HAP-1 (cell line): ENCODE measurements around the gene SHD.
A peak's percentile ranks its signal among the peaks of the same experiment; 100 is the strongest.

Experiments used
- DNase-seq, 2 experiments: peaks; one replicate each; pipeline ENCODE4 v3.0.0-alpha.2; 2016 to 2020; ENCODE audit warnings: low spot score in 2 of 2
- H3K27me3 ChIP-seq: fragments of 250-450 bp; sonication (Bioruptor Pico); 2 replicates; pipeline ENCODE4 v1.5.1; 2020; ENCODE audit warnings: low read depth, mild to moderate bottlenecking, moderate library complexity
- H3K36me3 ChIP-seq: fragments of 250-450 bp; sonication (Bioruptor Pico); replicated peaks from 2 replicates; pipeline ENCODE4 v1.5.1; 2020; ENCODE audit warnings: mild to moderate bottlenecking
- H3K4me1 ChIP-seq: fragments of 250-450 bp; sonication (Bioruptor Pico); 2 replicates; pipeline ENCODE4 v1.5.1; 2020; ENCODE audit warnings: mild to moderate bottlenecking
- H3K4me3 ChIP-seq: fragments of 250-450 bp; sonication (Bioruptor Pico); 2 replicates; pipeline ENCODE4 v1.5.1; 2020; ENCODE audit warnings: mild to moderate bottlenecking, moderate library complexity
- H3K9me3 ChIP-seq: fragments of 250-450 bp; sonication (Bioruptor Pico); 2 replicates; pipeline ENCODE4 v1.5.1; 2020; ENCODE audit warnings: mild to moderate bottlenecking, moderate library complexity
- in situ Hi-C: fragments of 300-500 bp; cut with MboI; formaldehyde crosslinking; loops from 3 replicates; pipeline ENCODE4 v1.14.3; 2020; ENCODE audit warnings: low sequenced_read_pairs, inconsistent platforms, mixed read lengths

SHD gene

DNA sequence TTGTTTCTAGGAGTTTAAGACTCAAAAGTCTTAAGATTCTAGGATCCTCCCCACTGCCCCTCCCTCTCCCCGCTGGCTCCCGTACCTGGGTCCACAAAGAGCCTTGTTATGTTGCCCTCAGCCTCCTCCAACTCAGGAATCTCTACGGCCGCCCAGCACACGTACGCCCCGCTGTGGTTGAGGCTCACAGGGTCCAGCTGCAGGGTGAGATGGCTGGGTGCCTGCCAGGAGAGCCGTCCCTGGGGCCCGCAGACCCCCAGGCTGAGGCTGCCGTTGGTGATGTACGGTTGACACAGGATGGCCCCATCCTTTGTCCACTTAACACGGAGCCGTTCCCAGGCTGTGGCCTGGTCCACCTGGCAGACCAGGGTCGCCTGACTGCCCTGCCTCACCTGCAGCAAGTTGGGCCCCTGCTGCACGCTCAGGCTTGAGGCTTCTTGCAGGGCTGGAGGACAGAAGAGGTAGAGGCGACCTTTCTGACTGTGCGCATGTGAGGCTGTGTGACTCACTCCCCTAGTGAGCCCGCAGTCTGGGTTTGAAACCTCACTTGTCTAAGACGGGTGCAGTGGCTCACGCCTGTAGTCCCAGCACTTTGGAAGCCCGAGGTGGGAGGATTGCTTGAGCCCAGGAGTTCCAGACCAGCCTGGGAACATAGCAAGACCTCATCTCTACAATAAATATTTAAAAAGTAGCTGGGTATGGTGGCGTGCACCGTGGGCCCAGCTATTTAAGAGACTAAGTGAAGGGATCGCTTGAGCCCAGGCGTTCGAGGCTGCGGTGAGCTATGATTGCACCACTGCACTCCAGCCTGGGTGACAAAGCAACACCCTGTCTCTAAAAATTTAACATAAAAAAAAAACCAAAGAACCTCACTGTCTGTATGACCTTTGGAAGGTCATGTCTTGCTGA, 19.1 kb downstream of the SHD start:
- no peak for DNase-seq
- Histone ChIP-seq H3K9me3 (no peaks in the 10 kb centered on the region), H3K27me3 (no peaks in the 10 kb centered on the region), H3K36me3 (no peaks in the 10 kb centered on the region), H3K4me3 (no peak overlapping the region), H3K4me1 (no peaks in the 10 kb centered on the region)
- in situ Hi-C loops: no loop called here

DNA sequence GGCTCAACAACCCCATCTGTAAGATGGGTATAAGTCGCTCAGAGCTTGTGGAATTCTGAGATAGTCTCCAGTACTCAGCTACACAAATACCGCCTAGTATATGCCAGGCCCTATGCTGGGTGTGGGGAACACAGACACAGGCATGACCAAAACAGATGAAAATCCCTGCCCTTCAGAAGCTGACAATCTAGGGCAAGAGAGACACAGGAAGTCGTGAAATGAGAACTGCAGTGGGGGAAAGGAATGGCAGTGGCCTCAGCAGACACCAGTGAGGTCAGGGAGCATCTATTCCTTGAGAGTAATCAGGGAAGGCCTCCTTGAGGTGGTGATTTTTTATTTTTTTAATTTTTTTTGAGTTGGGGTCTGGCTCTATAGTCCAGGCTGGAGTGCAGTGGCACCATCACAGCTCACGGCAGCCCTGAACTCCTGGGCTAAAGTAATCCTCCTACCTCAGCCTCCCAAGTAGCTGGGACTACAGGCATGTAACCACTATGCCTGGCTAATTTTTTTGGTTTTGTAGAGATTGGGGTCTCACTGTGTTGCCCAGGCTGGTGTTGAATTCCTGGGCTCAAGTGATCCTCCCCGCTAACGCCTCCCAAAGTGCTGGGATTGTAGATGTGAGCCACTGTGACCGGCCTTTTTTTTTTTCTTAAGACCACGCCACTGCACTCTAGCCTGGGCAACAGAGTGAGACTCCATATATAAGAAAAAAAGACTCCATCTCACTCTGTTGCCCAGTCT, 19.9 kb downstream of the SHD start:
- Histone ChIP-seq H3K27me3 (no peaks in the 10 kb centered on the region), H3K36me3 (no peaks in the 10 kb centered on the region), H3K4me3 (no peak overlapping the region), H3K4me1 (no peaks in the 10 kb centered on the region), H3K9me3 (no peaks in the 10 kb centered on the region)
- in situ Hi-C loops: no loop called here
- DNase-seq: no peak

DNA sequence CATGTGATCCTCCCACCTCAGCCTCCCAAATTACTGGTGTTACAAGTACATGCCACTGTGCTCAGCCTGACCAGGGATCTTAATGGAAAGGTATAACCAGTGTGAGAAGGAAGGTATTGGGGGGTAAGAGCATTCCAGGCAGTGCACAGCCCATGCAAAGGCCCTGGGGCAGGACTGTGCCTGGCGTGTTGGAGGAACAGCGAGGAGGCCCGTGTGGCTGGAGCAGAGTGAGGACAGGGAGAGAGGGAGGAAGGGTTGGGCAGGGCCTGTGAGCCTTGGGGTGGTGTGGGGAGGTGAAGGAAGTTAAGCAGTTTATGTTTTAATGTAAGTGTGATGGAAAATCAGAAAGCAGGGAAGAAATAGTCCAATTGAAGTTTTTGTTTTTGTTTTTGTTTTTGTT, 21.5 kb downstream of the SHD start:
- no peak overlapping the region for H3K4me3 ChIP-seq
- in situ Hi-C loops: no loop called here

DNA sequence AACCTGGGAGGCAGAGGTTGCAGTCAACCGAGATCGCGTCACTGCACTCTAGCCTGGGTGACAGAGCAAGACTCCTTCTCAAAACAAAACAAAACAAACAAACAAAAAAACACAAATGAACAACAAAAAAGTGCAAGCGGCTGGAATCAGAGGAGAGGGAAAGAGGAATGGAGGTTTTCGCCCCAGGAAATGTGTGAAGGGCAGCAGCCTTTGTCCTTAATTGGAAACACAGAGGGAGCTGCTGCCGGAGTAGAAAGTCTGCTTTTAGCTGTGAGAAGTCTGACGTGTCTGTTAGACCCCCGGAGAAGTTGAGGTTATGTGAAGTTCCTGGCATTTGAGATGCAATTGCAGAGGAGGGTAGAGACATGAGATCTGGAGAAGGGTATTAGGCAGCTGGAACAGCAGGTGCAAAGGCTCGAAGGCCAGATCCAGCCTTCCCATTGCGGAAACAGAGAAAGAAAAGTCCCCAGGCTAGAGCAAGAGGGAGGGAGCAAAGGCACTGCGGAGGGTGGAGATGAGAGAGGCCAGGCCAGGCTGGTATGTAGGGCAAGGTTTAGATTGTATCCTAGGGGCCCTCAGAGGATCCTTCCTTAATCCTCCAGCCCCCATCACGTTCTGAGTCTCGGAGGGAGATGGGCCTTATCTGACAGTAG, 22.6 kb downstream of the SHD start:
- Histone ChIP-seq H3K36me3 (no peaks in the 10 kb centered on the region), H3K4me3 (no peak overlapping the region), H3K9me3 (no peaks in the 10 kb centered on the region), H3K4me1 (no peaks in the 10 kb centered on the region), H3K27me3 (no peaks in the 10 kb centered on the region)
- DNase-seq: no peak
- in situ Hi-C loops: no loop called here

More for the DNA sequence above, 21.5 kb downstream of the SHD start:
- no peak for DNase-seq
- Histone ChIP-seq H3K36me3 (no peaks in the 10 kb centered on the region), H3K9me3 (no peaks in the 10 kb centered on the region), H3K27me3 (no peaks in the 10 kb centered on the region), H3K4me1 (no peaks in the 10 kb centered on the region)

DNA sequence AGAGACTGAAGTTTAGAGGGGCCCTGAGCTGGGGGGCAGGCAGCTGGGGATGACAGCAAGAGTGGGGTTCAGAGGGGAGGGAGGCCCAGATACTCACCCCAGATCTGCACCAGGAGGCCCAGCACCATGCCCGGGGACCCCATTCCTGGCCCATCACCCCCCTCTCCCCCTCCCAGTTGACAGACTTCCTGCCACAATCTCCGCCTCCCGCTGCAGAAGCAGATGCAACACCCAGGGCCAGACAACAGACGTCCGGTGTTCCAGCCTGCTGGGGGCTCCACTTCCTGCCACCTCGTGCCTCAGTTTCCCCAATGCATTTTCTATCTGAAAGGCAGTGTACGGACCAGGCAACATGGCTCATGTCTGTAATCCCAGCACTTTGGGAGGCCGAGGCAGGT, 23.2 kb downstream of the SHD start, which contains the start of gene TMIGD2:
TMIGD2 (minus strand) TSS at position 147 of the 398 bp plus-strand sequence; CDS start at position 143, 4 bp downstream.
- H3K4me3 ChIP-seq: no peak within 1 kb of the TSS
- no peaks in the 10 kb centered on the region for H3K27me3 ChIP-seq
- in situ Hi-C loops: no loop called here

DNA sequence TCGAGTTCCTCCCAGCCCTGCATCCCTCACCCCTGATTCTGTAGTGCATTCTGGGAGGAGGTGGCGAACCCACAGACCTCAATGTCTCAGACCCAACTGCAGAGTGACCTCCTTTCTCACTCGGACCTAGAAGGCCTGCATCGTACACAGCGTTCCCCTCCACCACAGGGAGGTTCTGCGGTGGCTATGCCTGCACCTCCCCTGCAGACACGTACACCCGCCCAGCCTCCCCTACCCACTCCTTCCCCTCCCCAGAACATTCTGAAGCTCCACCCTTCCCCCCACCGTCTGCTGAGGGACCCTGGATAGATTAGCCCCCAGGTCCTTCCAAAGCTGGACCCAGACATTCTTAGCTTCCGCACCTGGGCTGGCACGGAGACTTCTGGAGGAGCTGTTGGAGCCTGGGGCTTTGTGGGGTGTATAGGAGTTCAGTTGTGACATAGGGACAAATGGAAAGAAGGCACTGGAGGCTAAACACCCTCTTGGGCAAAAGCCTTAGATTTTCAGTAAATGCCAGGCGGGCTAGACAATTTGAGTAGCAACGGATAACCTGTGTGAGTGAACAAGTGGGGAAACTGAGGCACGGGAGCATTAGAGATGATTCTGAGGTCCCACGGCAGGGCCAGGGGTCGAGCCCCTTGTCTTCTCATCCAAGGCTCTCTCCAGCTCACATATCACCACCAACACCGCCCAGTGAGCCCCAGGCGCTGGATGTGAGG, 24.9 kb downstream of the SHD start:
- in situ Hi-C loops: no loop called here
- Histone ChIP-seq H3K4me3 (peak overlapping the region; percentile 32), H3K27me3 (no peaks in the 10 kb centered on the region), H3K4me1 (no peaks in the 10 kb centered on the region), H3K36me3 (peaks cover 4% of the 10 kb centered on the region), H3K9me3 (no peaks in the 10 kb centered on the region)
- DNase-seq: no peak

More for the DNA sequence above, 23.2 kb downstream of the SHD start, which contains the start of gene TMIGD2:
- Histone ChIP-seq H3K9me3 (no peaks in the 10 kb centered on the region), H3K36me3 (no peaks in the 10 kb centered on the region), H3K4me1 (no peaks in the 10 kb centered on the region)
- no peak for DNase-seq

DNA sequence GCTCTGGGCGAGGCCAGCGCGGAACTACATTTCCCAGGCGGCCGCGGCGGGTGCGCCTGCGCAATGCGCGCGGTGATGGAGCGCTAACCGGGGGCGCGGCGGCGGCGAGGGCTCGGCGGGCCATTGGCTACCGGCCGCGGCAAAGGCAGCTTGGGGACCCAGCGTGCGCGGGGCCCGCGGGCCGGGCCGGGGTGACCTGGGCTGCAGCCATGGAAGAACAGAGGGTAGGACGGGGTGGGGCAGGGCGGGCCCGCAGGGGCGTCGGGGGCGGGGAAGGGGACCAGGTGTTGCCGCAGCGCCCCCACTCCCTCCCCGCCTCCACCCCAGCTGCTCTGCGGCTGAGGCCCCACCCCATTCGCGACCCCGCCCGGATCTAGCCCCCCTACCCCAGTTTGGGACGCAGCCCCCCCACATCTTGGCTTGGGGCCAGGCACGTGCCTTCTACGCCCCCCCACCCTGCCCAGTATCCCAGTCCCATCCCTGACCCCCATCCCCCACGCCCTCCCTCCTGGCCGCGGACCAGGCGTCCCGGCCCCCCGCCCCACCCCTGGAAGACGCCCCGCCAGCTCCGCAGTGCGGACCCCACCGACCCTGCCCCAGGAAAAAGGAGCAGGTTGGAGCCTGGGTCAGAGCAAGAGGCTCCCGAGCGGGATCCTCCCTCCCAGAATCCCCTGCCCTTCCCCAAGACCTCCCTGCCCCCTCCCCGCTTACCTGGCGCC, 25.6 kb downstream of the SHD start, which contains the start of gene FSD1:
FSD1 (plus strand) TSS at position 61 of the 719 bp plus-strand sequence; CDS start at position 210, 149 bp downstream.
- Histone ChIP-seq H3K36me3 (peaks cover 4% of the 10 kb centered on the region), H3K27me3 (no peaks in the 10 kb centered on the region), H3K9me3 (no peaks in the 10 kb centered on the region), H3K4me3 (peak within 1 kb of the TSS; percentile 32), H3K4me1 (no peaks in the 10 kb centered on the region)
- DNase-seq: peak; percentile 68 to 88
- in situ Hi-C loops: no loop called here

DNA sequence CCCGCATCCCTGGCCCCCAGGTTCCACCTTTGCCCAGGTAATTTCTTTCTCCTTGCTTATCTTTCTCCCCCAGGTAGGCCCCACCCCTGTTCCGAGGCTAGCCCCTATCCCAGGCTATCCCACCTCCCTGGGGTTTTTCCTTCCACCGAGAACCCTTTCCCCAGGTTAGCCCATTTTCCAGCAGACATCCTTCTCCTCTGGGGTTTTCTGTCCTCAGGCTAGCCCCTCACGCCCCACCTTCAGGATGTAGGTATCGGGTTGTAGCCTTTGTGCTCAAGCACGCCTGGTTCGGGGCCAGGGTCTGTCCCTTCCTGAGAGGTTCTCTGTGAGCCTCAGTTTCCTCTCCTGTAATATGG, 26.2 kb downstream of the SHD start:
- Histone ChIP-seq H3K4me1 (no peaks in the 10 kb centered on the region), H3K36me3 (peaks cover 6% of the 10 kb centered on the region), H3K4me3 (peak overlapping the region; percentile 12; the same call in 1 of the 2 replicates), H3K27me3 (no peaks in the 10 kb centered on the region), H3K9me3 (no peaks in the 10 kb centered on the region)
- no peak for DNase-seq
- in situ Hi-C loops: no loop called here

DNA sequence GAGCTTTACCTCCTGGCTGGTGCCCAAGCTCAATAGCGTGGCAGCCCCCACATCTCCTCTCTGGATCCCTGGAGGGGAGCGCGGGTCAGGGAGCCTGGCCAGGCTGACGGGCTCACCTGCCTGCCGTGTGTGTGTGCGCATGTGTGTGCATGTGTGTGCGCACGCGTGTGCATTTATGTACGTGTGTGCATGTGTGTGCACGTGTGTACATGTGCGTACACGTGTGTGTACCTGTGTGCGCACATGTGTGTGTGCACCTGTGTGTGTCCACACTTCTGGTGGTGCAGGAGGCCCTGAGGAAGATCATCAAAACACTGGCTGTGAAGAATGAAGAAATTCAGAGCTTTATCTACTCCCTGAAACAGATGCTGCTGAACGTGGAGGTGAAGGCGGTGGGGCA, 26.6 kb downstream of the SHD start:
- Histone ChIP-seq H3K4me3 (no peak overlapping the region), H3K27me3 (no peaks in the 10 kb centered on the region), H3K36me3 (peaks cover 10% of the 10 kb centered on the region), H3K9me3 (no peaks in the 10 kb centered on the region), H3K4me1 (no peaks in the 10 kb centered on the region)
- DNase-seq: no peak
- in situ Hi-C loops: no loop called here

DNA sequence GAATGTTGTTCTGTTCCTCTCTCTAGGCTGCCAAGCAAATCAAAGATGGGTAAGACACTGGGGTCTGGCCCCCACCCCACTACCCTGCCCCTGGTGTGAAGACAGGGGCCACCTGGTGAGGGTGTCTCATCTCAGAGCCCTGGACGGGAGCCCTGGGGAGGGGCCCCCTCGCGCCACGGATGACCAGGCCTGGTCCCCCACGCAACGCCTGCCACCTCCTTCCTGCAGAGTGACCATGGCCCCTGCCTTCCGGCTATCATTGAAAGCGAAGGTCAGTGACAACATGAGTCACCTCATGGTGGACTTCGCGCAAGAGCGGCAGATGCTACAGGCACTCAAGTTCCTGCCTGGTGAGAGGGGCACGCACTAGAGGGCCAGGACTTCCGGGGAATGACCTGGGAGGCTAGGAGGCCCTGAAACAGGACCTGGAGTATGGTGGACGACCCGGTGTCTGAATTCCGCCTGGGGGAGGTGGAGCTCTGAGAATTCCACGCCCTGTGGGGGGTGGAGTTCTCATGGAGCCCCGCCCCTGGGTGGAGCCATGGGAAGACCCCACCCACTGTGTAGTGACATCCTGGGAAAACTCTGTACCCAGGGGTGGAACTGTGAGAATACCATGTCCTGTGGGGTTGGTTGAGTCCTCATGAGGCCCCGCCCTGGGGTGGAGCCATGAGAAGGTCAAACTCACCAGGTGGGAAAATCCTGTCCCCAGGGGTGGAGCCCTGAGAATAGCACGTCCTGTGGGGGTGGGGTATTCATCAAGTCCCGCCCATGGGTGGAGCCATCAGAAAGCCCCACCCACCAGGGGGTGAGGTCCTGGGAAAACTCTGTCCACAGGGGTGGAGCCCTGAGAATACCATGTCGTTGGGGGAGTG, 31.4 kb downstream of the SHD start:
- Histone ChIP-seq H3K4me1 (no peaks in the 10 kb centered on the region), H3K9me3 (no peaks in the 10 kb centered on the region), H3K36me3 (peaks cover 13% of the 10 kb centered on the region), H3K27me3 (no peaks in the 10 kb centered on the region), H3K4me3 (no peak overlapping the region)
- in situ Hi-C loops: no loop called here
- DNase-seq: peak in 1 of 2 experiments; percentile 61

DNA sequence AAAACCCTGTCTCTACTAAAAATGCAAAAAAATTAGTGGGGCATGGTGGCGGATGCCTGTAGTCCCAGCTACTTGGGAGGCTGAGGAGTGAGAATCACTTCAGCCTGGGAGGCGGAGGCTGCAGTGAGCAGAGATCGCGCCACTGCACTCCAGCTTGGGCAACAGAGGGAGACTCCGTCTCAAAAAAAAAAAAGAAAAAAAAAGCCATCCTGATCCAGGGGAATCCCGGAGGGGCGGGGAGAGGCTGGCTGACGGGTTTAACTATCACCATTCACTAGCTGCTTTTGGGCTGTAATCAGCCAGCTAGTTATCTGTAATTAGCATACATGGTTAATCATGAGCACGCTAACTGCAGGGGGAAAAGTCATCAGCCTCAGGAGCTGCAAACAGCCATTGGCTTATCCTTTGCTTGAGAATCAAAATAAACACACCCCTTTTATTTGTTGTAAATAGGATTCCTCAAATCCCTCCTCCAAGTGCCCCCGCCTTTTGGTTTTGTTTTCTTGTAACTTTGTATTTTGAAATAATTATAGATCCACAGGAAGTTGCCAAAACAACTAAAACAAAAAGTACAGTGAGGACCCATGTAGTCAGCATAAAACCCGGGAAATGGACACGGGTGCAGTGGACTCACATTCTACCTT, 34.9 kb downstream of the SHD start:
- no peak for DNase-seq
- Histone ChIP-seq H3K4me3 (no peak overlapping the region), H3K9me3 (no peaks in the 10 kb centered on the region), H3K36me3 (peaks cover 21% of the 10 kb centered on the region), H3K4me1 (no peaks in the 10 kb centered on the region), H3K27me3 (no peaks in the 10 kb centered on the region)
- in situ Hi-C loops: no loop called here

DNA sequence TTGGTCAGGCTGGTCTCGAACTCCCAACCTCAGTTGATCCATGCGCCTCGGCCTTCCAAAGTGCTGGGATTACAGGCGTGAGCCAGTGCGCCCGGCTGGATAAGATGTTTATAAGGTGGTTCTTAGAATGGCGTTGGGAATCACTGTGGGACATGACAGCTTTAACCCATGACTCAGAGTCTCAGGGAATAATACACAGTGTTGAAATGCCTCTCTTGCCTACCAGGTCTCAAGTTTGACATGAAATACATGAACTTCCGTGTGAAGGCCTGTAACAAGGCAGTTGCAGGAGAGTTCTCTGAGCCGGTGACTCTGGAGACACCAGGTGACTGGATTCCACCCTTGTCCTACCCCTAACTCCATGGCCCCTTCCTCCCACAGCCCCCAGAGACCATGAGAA, 37.9 kb downstream of the SHD start:
- Histone ChIP-seq H3K36me3 (peaks cover 12% of the 10 kb centered on the region), H3K4me1 (no peaks in the 10 kb centered on the region)

More for the DNA sequence above, 37.9 kb downstream of the SHD start:
- Histone ChIP-seq H3K4me3 (no peak overlapping the region), H3K9me3 (no peaks in the 10 kb centered on the region), H3K27me3 (no peaks in the 10 kb centered on the region)
- no peak for DNase-seq
- in situ Hi-C loops: no loop called here
